Tibial artery (tissue), 4 donors: ENCODE data around the gene ECHS1.

Source experiments
- DNase-seq, 2 donors: peaks; one replicate each; pipeline ENCODE4 v3.0.0-alpha.2; 2019
- H3K27ac ChIP-seq, 2 donors: fragments of 200-600 bp; sonication (generic) in 1 of 2; 1 replicate in 1 of 2; 2 replicates in 1 of 2; pipeline ENCODE4 v1.5.1; 2018 to 2019; ENCODE audit warnings: mild to moderate bottlenecking in 1 of 2
- H3K27me3 ChIP-seq, 2 donors: fragments of 200-600 bp; sonication (generic) in 1 of 2; one replicate each; pipeline versions ENCODE4 v1.5.1 to v1.6.0; 2016 to 2019
- H3K36me3 ChIP-seq, 3 donors: fragments of 200-600 bp; sonication (generic) in 2 of 3; one replicate each; pipeline ENCODE4 v1.5.1; 2016 to 2019; ENCODE audit warnings: mild to moderate bottlenecking in 2 of 3
- H3K4me1 ChIP-seq, 4 donors: fragments of 200-600 bp; sonication (generic) in 2 of 4; 1 replicate in 3 of 4; 2 replicates in 1 of 4; pipeline ENCODE4 v1.5.1; 2016 to 2019
- H3K4me3 ChIP-seq, 2 donors: fragments of 200-600 bp; sonication (generic) in 1 of 2; 1 replicate in 1 of 2; 2 replicates in 1 of 2; pipeline ENCODE4 v1.5.1; 2018 to 2019; ENCODE audit warnings: mild to moderate bottlenecking in 2 of 2
- H3K9me3 ChIP-seq, 3 donors: fragments of 200-600 bp; sonication (generic) in 1 of 3; one replicate each; pipeline ENCODE4 v1.5.1; 2016 to 2019
- intact Hi-C: fragments of 100-400 bp; cut with DNase I; formaldehyde crosslinking; loops from one replicate; pipeline ENCODE4 v1.15.0; 2023; ENCODE audit warnings: low total_unique reads
- TF ChIP-seq, protein P1 (sequence below), 2 experiments: fragments of 200-600 bp in 1 of 2; fragments of 450-650 bp in 1 of 2; IDR thresholded peaks; one replicate each; pipeline ENCODE4 v1.5.1; 2017 to 2019; ENCODE audit warnings: antibody characterized with exemption in 2 of 2, mild to moderate bottlenecking in 1 of 2, moderate library complexity in 1 of 2

The ECHS1 gene

GRCh38 chr10:133344236-133344635, 28.9 kb downstream of the ECHS1 start:
- Histone ChIP-seq H3K27ac (no peak overlapping the region), H3K4me3 (no peak overlapping the region), H3K9me3 (no peaks in the 10 kb centered on the region), H3K4me1 (no peaks in the 10 kb centered on the region), H3K36me3 (no peaks in the 10 kb centered on the region), H3K27me3 (peaks cover 0 to 91% of the 10 kb centered on the region in 2 donors)
- no peak for DNase-seq
- intact Hi-C loops, result no loop called here
- TF ChIP-seq, protein P1, sequence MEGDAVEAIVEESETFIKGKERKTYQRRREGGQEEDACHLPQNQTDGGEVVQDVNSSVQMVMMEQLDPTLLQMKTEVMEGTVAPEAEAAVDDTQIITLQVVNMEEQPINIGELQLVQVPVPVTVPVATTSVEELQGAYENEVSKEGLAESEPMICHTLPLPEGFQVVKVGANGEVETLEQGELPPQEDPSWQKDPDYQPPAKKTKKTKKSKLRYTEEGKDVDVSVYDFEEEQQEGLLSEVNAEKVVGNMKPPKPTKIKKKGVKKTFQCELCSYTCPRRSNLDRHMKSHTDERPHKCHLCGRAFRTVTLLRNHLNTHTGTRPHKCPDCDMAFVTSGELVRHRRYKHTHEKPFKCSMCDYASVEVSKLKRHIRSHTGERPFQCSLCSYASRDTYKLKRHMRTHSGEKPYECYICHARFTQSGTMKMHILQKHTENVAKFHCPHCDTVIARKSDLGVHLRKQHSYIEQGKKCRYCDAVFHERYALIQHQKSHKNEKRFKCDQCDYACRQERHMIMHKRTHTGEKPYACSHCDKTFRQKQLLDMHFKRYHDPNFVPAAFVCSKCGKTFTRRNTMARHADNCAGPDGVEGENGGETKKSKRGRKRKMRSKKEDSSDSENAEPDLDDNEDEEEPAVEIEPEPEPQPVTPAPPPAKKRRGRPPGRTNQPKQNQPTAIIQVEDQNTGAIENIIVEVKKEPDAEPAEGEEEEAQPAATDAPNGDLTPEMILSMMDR (IDR thresholded peaks at IDR 0.05), result no peak

- TF ChIP-seq, protein P1 (IDR thresholded peaks at IDR 0.05), result no peak
- peaks cover 0 to 91% of the 10 kb centered on the region in 2 donors for H3K27me3 ChIP-seq
- intact Hi-C loops, result no loop called here
- no peaks in the 10 kb centered on the region for H3K36me3 ChIP-seq
- H3K4me3 ChIP-seq, result no peak overlapping the region
- no peak overlapping the region for H3K27ac ChIP-seq
- H3K4me1 ChIP-seq, result no peaks in the 10 kb centered on the region
- DNase-seq, result no peak
- H3K9me3 ChIP-seq, result no peaks in the 10 kb centered on the region
These were observed 29.6 kb downstream of the ECHS1 start for GRCh38 chr10:133343558-133343957.

- TF ChIP-seq, protein P1 (IDR thresholded peaks at IDR 0.05), result no peak
- intact Hi-C loops, result no loop called here
- no peaks in the 10 kb centered on the region for H3K9me3 ChIP-seq
- no peak overlapping the region for H3K27ac ChIP-seq
- H3K27me3 ChIP-seq, result peaks cover 0 to 91% of the 10 kb centered on the region in 2 donors
- H3K36me3 ChIP-seq, result no peaks in the 10 kb centered on the region
- H3K4me1 ChIP-seq, result no peaks in the 10 kb centered on the region
- no peak overlapping the region for H3K4me3 ChIP-seq
- no peak for DNase-seq
These were observed 30.2 kb downstream of the ECHS1 start for GRCh38 chr10:133342942-133343341.

- H3K27ac ChIP-seq, result no peak overlapping the region
- peaks cover 0 to 1% (median under 1%) of the 10 kb centered on the region in 4 donors for H3K4me1 ChIP-seq
- no peak for DNase-seq
- H3K27me3 ChIP-seq, result peaks cover 0 to 91% of the 10 kb centered on the region in 2 donors
- H3K4me3 ChIP-seq, result no peak overlapping the region
- H3K36me3 ChIP-seq, result no peaks in the 10 kb centered on the region
- TF ChIP-seq, protein P1 (IDR thresholded peaks at IDR 0.05), result no peak
- no peaks in the 10 kb centered on the region for H3K9me3 ChIP-seq
- intact Hi-C loops, result no loop called here
These were observed 31.2 kb downstream of the ECHS1 start for GRCh38 chr10:133341983-133342382.

- Histone ChIP-seq H3K27ac (no peak overlapping the region), H3K9me3 (no peaks in the 10 kb centered on the region), H3K4me3 (no peak overlapping the region), H3K27me3 (peaks cover 9 to 92% of the 10 kb centered on the region in 2 donors), H3K4me1 (peaks cover 0 to 22% (median 21%) of the 10 kb centered on the region in 4 donors), H3K36me3 (no peaks in the 10 kb centered on the region)
- no peak for DNase-seq
- TF ChIP-seq, protein P1 (IDR thresholded peaks at IDR 0.05), result no peak
- intact Hi-C loops, result no loop called here
These were observed 33.3 kb downstream of the ECHS1 start for GRCh38 chr10:133339708-133340380.
